Neural progenitor cell (in vitro differentiated cells): ENCODE results near the gene TRRAP. TPM values are rescaled to one million over a fixed set of nuclear protein-coding genes. Genes with fewer than 3 reads are reported as not detected.

ENCODE experiments used
- DNase-seq: peaks from one replicate; pipeline ENCODE4 v3.0.0-alpha.2; 2016; ENCODE audit warnings: low spot score
- H2AFZ ChIP-seq: fragments of 200-600 bp; sonication (generic); replicated peaks from 2 replicates; pipeline ENCODE4 v1.6.1; 2016; ENCODE audit warnings: antibody characterized with exemption
- H3F3A ChIP-seq: fragments of 200-600 bp; sonication (generic); 2 replicates; pipeline ENCODE4 v1.6.1; 2016; ENCODE audit warnings: antibody characterized with exemption, low read depth
- H3K27ac ChIP-seq: fragments of 200-600 bp; sonication (generic); 2 replicates; pipeline ENCODE4 v1.5.1; 2016; ENCODE audit warnings: mild to moderate bottlenecking
- H3K27me3 ChIP-seq: fragments of 200-600 bp; sonication (generic); 2 replicates; pipeline ENCODE4 v1.6.1; 2016; ENCODE audit warnings: mild to moderate bottlenecking, moderate library complexity
- H3K36me3 ChIP-seq: fragments of 200-600 bp; sonication (generic); 2 replicates; pipeline ENCODE4 v1.5.1; 2016
- H3K4me1 ChIP-seq: fragments of 200-600 bp; sonication (generic); 2 replicates; pipeline ENCODE4 v1.6.1; 2016; ENCODE audit warnings: mixed run types
- H3K4me2 ChIP-seq: fragments of 200-600 bp; sonication (generic); 2 replicates; pipeline ENCODE4 v1.6.1; 2016
- H3K4me3 ChIP-seq: fragments of 200-600 bp; sonication (generic); 2 replicates; pipeline ENCODE4 v1.5.1; 2016
- H3K79me2 ChIP-seq: fragments of 200-600 bp; sonication (generic); 2 replicates; pipeline ENCODE4 v1.6.1; 2016; ENCODE audit warnings: low read depth
- H3K9ac ChIP-seq: fragments of 200-600 bp; sonication (generic); 2 replicates; pipeline ENCODE4 v1.6.1; 2016
- H3K9me3 ChIP-seq: fragments of 200-600 bp; sonication (generic); 2 replicates; pipeline ENCODE4 v1.5.1; 2016; ENCODE audit warnings: low read depth
- H4K20me1 ChIP-seq: fragments of 200-600 bp; sonication (generic); 2 replicates; pipeline ENCODE4 v1.6.1; 2016; ENCODE audit warnings: low read depth
- H3K27ac Mint-ChIP-seq: 3 replicates; pipeline ENCODE4 v1.8.0; 2021; ENCODE audit warnings: mixed read lengths
- H3K27me3 Mint-ChIP-seq: 2 replicates; pipeline ENCODE4 v1.8.0; 2022; ENCODE audit warnings: low read depth, mild to moderate bottlenecking, inconsistent platforms, moderate library complexity, mixed read lengths; ENCODE audit not compliant: insufficient read depth
- H3K36me3 Mint-ChIP-seq: 3 replicates; pipeline ENCODE4 v1.8.0; 2021; ENCODE audit warnings: mixed read lengths
- H3K4me1 Mint-ChIP-seq: 3 replicates; pipeline ENCODE4 v1.8.0; 2021; ENCODE audit warnings: mixed read lengths
- H3K4me3 Mint-ChIP-seq: 3 replicates; pipeline ENCODE4 v1.8.0; 2021; ENCODE audit warnings: mild to moderate bottlenecking, moderate library complexity, mixed read lengths
- H3K9me3 Mint-ChIP-seq: 3 replicates; pipeline ENCODE4 v1.8.0; 2020; ENCODE audit warnings: mixed read lengths
- EZH2 ChIP-seq: fragments of 200-600 bp; sonication (generic); IDR thresholded peaks from 2 replicates; pipeline ENCODE4 v1.6.1; 2017; ENCODE audit warnings: antibody characterized with exemption, mild to moderate bottlenecking, moderate library complexity
- EZH2phosphoT487 ChIP-seq: fragments of 200-600 bp; sonication (generic); IDR thresholded peaks from 2 replicates; pipeline ENCODE4 v1.6.1; 2017; ENCODE audit warnings: antibody characterized with exemption
- total RNA-seq: library from RNA; depleted of rRNA; stranded (reverse); fragments of >200 nt; gene quantifications from 2 replicates; pipeline ENCODE4 v1.2.3, GENCODE V29; 2015; ENCODE audit warnings: low replicate concordance
- TF ChIP-seq, protein P1 (sequence below): fragments of 200-600 bp; sonication (generic); IDR thresholded peaks from 2 replicates; pipeline ENCODE4 v1.5.1; 2017; ENCODE audit warnings: antibody characterized with exemption, mild to moderate bottlenecking

The TRRAP gene
- total RNA-seq, 1 donor from 2014 or later, result 19.9 TPM

DNA sequence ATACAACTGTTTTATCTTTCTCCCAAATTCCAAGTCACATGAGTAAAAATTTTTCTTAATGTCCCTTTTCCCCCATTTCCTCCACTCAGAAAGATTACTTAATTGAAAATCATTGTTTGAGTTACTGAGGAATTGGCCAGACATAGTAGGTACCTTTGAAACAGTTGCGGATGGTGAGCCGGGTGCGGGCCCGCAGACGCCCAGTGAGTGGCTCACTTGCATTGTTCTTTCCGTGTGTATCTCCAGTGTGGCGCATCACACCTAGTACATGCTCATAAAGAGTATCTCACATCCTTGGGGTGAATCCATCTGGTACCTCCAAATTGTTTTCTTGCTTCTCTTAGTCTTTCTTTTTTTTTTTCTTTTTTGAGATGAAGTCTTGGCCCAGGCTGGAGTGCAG is 14.3 kb downstream of the TRRAP start:
- Mint-ChIP-seq H3K9me3 (no peaks in the 10 kb centered on the region), H3K4me3 (no peak overlapping the region), H3K27ac (no peak overlapping the region), H3K4me1 (no peaks in the 10 kb centered on the region), H3K36me3 (peaks cover 36% of the 10 kb centered on the region), H3K27me3 (no peaks in the 10 kb centered on the region)
- Histone ChIP-seq H3K9me3 (no peaks in the 10 kb centered on the region), H3K9ac (no peak overlapping the region), H3K4me3 (no peak overlapping the region), H3K4me1 (no peaks in the 10 kb centered on the region), H3K27ac (no peak overlapping the region), H2AFZ (no peak overlapping the region), H3K4me2 (no peak overlapping the region), H3K36me3 (peaks cover 14% of the 10 kb centered on the region), H3F3A (no peaks in the 10 kb centered on the region), H3K27me3 (no peaks in the 10 kb centered on the region), H4K20me1 (peaks cover 11% of the 10 kb centered on the region), H3K79me2 (no peaks in the 10 kb centered on the region)
- no peak for DNase-seq
- TF ChIP-seq, protein P1, sequence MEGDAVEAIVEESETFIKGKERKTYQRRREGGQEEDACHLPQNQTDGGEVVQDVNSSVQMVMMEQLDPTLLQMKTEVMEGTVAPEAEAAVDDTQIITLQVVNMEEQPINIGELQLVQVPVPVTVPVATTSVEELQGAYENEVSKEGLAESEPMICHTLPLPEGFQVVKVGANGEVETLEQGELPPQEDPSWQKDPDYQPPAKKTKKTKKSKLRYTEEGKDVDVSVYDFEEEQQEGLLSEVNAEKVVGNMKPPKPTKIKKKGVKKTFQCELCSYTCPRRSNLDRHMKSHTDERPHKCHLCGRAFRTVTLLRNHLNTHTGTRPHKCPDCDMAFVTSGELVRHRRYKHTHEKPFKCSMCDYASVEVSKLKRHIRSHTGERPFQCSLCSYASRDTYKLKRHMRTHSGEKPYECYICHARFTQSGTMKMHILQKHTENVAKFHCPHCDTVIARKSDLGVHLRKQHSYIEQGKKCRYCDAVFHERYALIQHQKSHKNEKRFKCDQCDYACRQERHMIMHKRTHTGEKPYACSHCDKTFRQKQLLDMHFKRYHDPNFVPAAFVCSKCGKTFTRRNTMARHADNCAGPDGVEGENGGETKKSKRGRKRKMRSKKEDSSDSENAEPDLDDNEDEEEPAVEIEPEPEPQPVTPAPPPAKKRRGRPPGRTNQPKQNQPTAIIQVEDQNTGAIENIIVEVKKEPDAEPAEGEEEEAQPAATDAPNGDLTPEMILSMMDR, result no peak
- TF ChIP-seq EZH2, result no peak
- no peak for TF ChIP-seq EZH2phosphoT487

DNA sequence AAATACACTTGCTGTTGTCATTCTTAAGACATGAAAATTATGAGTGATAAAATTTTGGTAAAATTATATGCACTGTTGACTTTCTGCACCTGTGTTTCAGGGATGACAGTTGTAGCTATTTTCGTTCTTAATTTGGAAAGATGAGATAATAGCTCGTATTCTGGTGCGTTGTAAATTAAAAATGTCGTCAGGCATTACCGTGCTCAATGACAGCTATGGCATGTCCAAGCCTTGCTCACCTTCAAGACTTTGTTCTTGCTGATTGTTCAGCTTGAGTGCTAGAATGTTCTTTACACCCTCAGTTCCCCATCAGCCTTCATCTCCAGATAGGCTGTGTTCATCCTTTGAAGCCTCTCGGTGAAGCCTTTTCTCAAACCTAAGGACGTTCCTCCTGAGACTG is 21.5 kb downstream of the TRRAP start:
- Histone ChIP-seq H4K20me1 (no peaks in the 10 kb centered on the region), H3F3A (no peaks in the 10 kb centered on the region), H3K9me3 (no peaks in the 10 kb centered on the region), H3K4me1 (no peaks in the 10 kb centered on the region), H3K27ac (no peak overlapping the region), H3K79me2 (no peaks in the 10 kb centered on the region), H3K4me3 (no peak overlapping the region), H3K9ac (no peak overlapping the region), H3K27me3 (no peaks in the 10 kb centered on the region), H3K36me3 (peaks cover 22% of the 10 kb centered on the region), H3K4me2 (no peak overlapping the region), H2AFZ (no peak overlapping the region)
- Mint-ChIP-seq H3K9me3 (no peaks in the 10 kb centered on the region), H3K4me3 (no peak overlapping the region), H3K27me3 (no peaks in the 10 kb centered on the region), H3K27ac (no peak overlapping the region), H3K4me1 (no peaks in the 10 kb centered on the region), H3K36me3 (peaks cover 56% of the 10 kb centered on the region)
- TF ChIP-seq, protein P1, result no peak
- TF ChIP-seq EZH2, result no peak
- no peak for TF ChIP-seq EZH2phosphoT487
- no peak for DNase-seq

DNA sequence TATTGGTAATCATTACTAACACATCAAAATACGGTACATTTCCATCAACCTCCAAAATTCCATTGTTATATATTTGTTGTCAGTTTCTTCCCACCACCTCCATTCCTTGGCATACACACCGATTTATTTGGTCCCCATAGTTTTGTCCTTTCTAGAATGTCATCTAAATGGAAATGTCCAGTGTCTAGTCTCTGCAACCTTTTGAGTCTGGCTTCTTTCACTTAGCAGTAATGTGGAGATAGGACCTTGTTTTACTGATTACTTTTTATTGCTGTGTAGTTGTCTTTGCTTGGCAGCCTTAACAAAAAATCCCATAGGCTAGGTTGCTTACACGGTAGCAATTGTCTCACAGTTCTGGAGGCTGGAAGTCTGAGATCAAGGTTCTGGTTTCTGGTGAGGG is 22.5 kb downstream of the TRRAP start:
- Mint-ChIP-seq H3K4me1 (no peaks in the 10 kb centered on the region), H3K9me3 (no peaks in the 10 kb centered on the region), H3K27me3 (no peaks in the 10 kb centered on the region), H3K36me3 (peaks cover 58% of the 10 kb centered on the region), H3K4me3 (no peak overlapping the region), H3K27ac (no peak overlapping the region)
- DNase-seq, result no peak
- no peaks in the 10 kb centered on the region for H4K20me1 ChIP-seq
- no peak overlapping the region for H2AFZ ChIP-seq
- H3K4me2 ChIP-seq, result no peak overlapping the region
- H3K27ac ChIP-seq, result no peak overlapping the region
- H3K36me3 ChIP-seq, result peaks cover 27% of the 10 kb centered on the region
- no peaks in the 10 kb centered on the region for H3K79me2 ChIP-seq
- H3K9ac ChIP-seq, result no peak overlapping the region
- H3K4me3 ChIP-seq, result no peak overlapping the region
- TF ChIP-seq EZH2, result no peak
- no peak for TF ChIP-seq EZH2phosphoT487
- H3K9me3 ChIP-seq, result no peaks in the 10 kb centered on the region
- no peaks in the 10 kb centered on the region for H3K4me1 ChIP-seq
- no peaks in the 10 kb centered on the region for H3K27me3 ChIP-seq
- H3F3A ChIP-seq, result no peaks in the 10 kb centered on the region

DNA sequence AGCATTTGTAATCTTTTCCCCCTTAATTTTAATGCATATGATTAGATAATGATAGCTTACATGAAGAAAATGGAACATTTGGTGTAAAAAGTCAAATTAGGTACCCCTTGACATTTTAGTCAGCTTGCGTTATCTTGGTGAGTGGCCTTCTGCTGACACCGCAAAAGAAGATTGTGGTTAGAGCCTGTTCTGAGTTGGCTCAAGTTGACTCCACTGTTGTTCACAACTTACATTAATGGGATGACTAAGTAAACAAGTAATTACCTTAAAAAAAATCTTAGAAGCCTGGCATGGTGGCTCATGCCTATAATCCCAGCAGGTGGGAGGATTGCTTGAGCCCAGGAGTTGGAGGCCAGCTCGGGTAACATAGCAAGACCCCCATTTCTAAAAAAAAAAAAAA is 24.2 kb downstream of the TRRAP start:
- H3F3A ChIP-seq, result no peaks in the 10 kb centered on the region
- H3K36me3 Mint-ChIP-seq, result peaks cover 58% of the 10 kb centered on the region
- no peaks in the 10 kb centered on the region for H3K4me1 Mint-ChIP-seq
- no peak overlapping the region for H3K4me3 ChIP-seq
- no peak for DNase-seq
- no peaks in the 10 kb centered on the region for H3K4me1 ChIP-seq
- H3K36me3 ChIP-seq, result peaks cover 39% of the 10 kb centered on the region
- no peaks in the 10 kb centered on the region for H3K9me3 ChIP-seq
- H3K27me3 ChIP-seq, result no peaks in the 10 kb centered on the region
- no peak overlapping the region for H3K4me2 ChIP-seq
- no peak overlapping the region for H3K9ac ChIP-seq
- no peak overlapping the region for H2AFZ ChIP-seq
- H3K4me3 Mint-ChIP-seq, result no peak overlapping the region
- no peaks in the 10 kb centered on the region for H3K79me2 ChIP-seq
- no peak overlapping the region for H3K27ac Mint-ChIP-seq
- H3K27me3 Mint-ChIP-seq, result no peaks in the 10 kb centered on the region
- TF ChIP-seq EZH2 (no peak), EZH2phosphoT487 (no peak)
- TF ChIP-seq, protein P1, result no peak
- no peak overlapping the region for H3K27ac ChIP-seq
- no peaks in the 10 kb centered on the region for H4K20me1 ChIP-seq
- no peaks in the 10 kb centered on the region for H3K9me3 Mint-ChIP-seq
